Smooth muscle cell (in vitro differentiated cells): ENCODE data around the gene MYH7B. TPM values are rescaled to one million over a fixed set of nuclear protein-coding genes. Genes with fewer than 3 reads are reported as not detected.

ENCODE experiments used
- DNase-seq: peaks from one replicate; lab custom pipeline; 2025; ENCODE audit not compliant: unreplicated experiment; lab: John Stamatoyannopoulos, UW
- H2AFZ ChIP-seq: fragments of 200-600 bp; sonication (generic); 2 replicates; pipeline ENCODE4 v1.6.0; 2016; ENCODE audit warnings: antibody characterized with exemption, low read depth, mild to moderate bottlenecking
- H3F3A ChIP-seq: fragments of 200-600 bp; sonication (generic); 2 replicates; pipeline ENCODE4 v1.6.0; 2017; ENCODE audit warnings: antibody characterized with exemption, low read depth
- H3K27ac ChIP-seq: fragments of 200-600 bp; sonication (generic); 2 replicates; pipeline ENCODE4 v1.5.1; 2016; ENCODE audit warnings: low read depth, mild to moderate bottlenecking
- H3K27me3 ChIP-seq: fragments of 200-600 bp; sonication (generic); 2 replicates; pipeline ENCODE4 v1.6.1; 2016; ENCODE audit warnings: low read depth, mild to moderate bottlenecking
- H3K36me3 ChIP-seq: fragments of 200-600 bp; sonication (generic); 2 replicates; pipeline ENCODE4 v1.5.1; 2016; ENCODE audit warnings: low read depth
- H3K4me1 ChIP-seq: fragments of 200-600 bp; sonication (generic); 2 replicates; pipeline ENCODE4 v1.5.1; 2016; ENCODE audit warnings: low read depth
- H3K4me2 ChIP-seq: fragments of 200-600 bp; sonication (generic); 2 replicates; pipeline ENCODE4 v1.6.0; 2016; ENCODE audit warnings: mild to moderate bottlenecking
- H3K4me3 ChIP-seq: fragments of 200-600 bp; sonication (generic); 2 replicates; pipeline ENCODE4 v1.5.1; 2016; ENCODE audit warnings: mild to moderate bottlenecking
- H3K79me2 ChIP-seq: fragments of 200-600 bp; sonication (generic); 2 replicates; pipeline ENCODE4 v1.6.0; 2016; ENCODE audit warnings: low read depth, mild to moderate bottlenecking
- H3K9ac ChIP-seq: fragments of 200-600 bp; sonication (generic); 2 replicates; pipeline ENCODE4 v1.6.0; 2016; ENCODE audit warnings: low read depth
- H3K9me3 ChIP-seq: fragments of 200-600 bp; sonication (generic); replicated peaks from 2 replicates; pipeline ENCODE4 v1.5.1; 2016; ENCODE audit warnings: low read depth
- H4K20me1 ChIP-seq: fragments of 200-600 bp; sonication (generic); 2 replicates; pipeline ENCODE4 v1.6.0; 2016; ENCODE audit warnings: low read depth
- WGBS: methylation state at CpG from one replicate; pipeline ENCODE4 v1.1.7; 2016; ENCODE audit warnings: low lambda C conversion rate; 5-methylcytosine and 5-hydroxymethylcytosine counted together
- polyA plus RNA-seq: library from polyadenylated mRNA; unstranded; fragments of >200 nt; fragmentation: Nextera tagmentation; extraction: Ambion mirVana; gene quantifications from 2 replicates; pipeline ENCODE4 v1.2.1, GENCODE V29; 2016
- total RNA-seq: library from RNA; depleted of rRNA; stranded (reverse); fragments of >200 nt; gene quantifications from 2 replicates; pipeline ENCODE4 v1.2.3, GENCODE V29; 2014
- TF ChIP-seq, protein P1 (sequence below): fragments of 200-600 bp; sonication (generic); IDR thresholded peaks from 2 replicates; pipeline ENCODE4 v1.5.1; 2017; ENCODE audit warnings: borderline replicate concordance, mild to moderate bottlenecking, antibody characterized with exemption; ENCODE audit not compliant: insufficient read depth, poor library complexity, severe bottlenecking

Gene MYH7B
- total and polyA plus RNA-seq, 2 experiments from 2014 or later, result 0.67 TPM; not detected in 1

DNA sequence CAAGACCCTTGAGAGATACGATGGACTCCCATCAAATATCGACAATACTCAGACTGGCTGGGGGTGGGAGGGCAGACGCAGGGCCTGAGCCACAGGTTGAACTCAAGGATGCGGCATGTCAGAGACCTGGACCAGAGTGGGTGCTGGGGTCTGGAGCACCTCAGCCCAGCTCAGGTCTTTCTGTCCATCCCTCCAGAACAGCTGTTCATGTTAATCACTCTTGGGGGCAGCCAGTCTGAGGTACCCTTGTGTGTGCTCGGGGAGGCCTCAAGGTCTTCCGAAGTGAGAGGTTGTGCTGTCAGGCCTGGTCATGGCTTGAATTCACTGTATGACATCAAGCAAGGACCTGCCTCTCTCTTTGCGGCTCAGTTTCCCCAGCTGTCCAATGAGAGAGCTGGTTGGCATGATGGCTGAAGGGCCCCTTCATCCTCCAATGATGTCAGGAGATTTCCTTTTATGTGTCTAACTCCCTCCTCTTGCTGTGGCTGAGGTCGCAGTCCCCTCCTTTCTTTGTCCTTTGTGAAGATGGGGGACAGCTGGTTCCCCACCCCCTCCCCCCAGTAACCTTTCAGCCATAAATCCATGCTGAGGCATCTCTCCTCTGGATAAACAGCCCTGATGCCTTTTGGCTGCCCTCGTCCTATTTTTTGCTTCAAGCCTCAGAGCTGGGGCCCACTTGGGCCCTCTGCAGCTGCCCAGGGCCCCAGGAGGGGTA is 15.3 kb downstream of the MYH7B start:
- WGBS, result 95% methylated on average over 9 of the region's 9 CpGs

DNA sequence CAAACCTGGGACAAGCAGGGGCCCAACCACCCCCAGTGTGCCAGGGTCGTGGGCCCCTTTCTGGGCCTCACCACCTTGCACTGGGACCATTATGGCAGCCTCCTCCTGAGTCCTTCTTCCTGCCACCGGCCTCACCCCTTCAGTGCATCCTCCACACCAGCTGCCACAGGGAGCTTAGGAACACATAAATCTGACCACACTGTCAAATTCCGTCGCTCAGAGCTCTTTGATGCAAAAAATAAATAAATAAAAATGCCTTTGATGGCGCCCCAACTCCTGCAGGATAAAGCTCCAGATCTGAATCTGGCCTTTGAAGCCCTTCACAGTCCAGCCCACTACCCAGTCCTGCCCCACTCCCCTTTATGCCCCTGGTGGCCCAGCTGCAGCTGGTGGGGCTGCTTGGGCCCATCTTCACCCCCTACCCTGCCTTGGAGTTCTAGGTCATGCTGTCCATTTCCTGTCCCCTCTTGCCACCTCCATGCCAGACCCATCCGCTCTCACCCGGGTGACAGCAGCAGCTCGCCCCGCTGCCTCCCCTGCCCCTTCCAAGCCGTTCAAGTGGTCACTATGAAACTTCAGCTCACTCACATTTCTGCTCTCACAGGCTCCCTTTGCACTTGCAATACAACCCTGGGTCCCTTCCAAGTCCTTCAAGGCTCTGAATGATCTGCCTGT is 16.0 kb downstream of the MYH7B start:
- Histone ChIP-seq H4K20me1 (no peaks in the 10 kb centered on the region), H3K27ac (no peak overlapping the region), H3K79me2 (no peaks in the 10 kb centered on the region), H3K4me3 (no peak overlapping the region), H3F3A (no peaks in the 10 kb centered on the region), H3K4me2 (no peak overlapping the region), H3K4me1 (no peaks in the 10 kb centered on the region), H3K9me3 (no peaks in the 10 kb centered on the region), H3K9ac (no peak overlapping the region), H3K27me3 (peaks cover 3% of the 10 kb centered on the region), H3K36me3 (no peaks in the 10 kb centered on the region), H2AFZ (no peak overlapping the region)
- 75% methylated on average over 6 of the region's 10 CpGs for WGBS
- TF ChIP-seq, protein P1, sequence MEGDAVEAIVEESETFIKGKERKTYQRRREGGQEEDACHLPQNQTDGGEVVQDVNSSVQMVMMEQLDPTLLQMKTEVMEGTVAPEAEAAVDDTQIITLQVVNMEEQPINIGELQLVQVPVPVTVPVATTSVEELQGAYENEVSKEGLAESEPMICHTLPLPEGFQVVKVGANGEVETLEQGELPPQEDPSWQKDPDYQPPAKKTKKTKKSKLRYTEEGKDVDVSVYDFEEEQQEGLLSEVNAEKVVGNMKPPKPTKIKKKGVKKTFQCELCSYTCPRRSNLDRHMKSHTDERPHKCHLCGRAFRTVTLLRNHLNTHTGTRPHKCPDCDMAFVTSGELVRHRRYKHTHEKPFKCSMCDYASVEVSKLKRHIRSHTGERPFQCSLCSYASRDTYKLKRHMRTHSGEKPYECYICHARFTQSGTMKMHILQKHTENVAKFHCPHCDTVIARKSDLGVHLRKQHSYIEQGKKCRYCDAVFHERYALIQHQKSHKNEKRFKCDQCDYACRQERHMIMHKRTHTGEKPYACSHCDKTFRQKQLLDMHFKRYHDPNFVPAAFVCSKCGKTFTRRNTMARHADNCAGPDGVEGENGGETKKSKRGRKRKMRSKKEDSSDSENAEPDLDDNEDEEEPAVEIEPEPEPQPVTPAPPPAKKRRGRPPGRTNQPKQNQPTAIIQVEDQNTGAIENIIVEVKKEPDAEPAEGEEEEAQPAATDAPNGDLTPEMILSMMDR, result no peak
- no peak for DNase-seq

More for the DNA sequence above, 15.3 kb downstream of the MYH7B start:
- Histone ChIP-seq H3K4me3 (no peak overlapping the region), H3K9me3 (no peaks in the 10 kb centered on the region), H3K4me2 (no peak overlapping the region), H2AFZ (no peak overlapping the region), H4K20me1 (no peaks in the 10 kb centered on the region), H3K79me2 (no peaks in the 10 kb centered on the region), H3K27me3 (no peaks in the 10 kb centered on the region), H3K27ac (no peak overlapping the region), H3K4me1 (no peaks in the 10 kb centered on the region), H3K9ac (no peak overlapping the region), H3K36me3 (no peaks in the 10 kb centered on the region), H3F3A (no peaks in the 10 kb centered on the region)
- DNase-seq, result no peak
- TF ChIP-seq, protein P1, result no peak

DNA sequence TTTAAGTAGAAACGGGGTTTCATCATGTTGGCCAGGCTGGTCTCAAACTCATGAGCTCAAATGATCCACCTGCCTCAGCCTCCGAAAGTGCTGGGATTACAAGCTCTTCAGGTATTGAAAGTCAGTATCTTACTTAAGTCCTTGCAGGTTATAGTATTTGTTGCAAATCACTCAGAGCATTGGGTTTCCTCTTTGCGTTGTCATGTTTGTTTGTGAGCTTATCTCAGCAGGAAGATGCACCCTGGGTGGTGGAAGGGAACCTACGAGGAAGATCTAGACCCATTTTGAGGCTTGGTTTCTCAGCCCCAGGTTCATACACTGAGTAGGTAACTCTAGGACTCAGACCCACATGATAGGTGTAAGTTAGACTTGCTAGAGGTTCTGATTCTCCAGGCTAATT is 18.6 kb downstream of the MYH7B start:
- H3K4me2 ChIP-seq, result no peak overlapping the region
- DNase-seq, result no peak
- TF ChIP-seq, protein P1, result no peak
- peaks cover 3% of the 10 kb centered on the region for H3K27me3 ChIP-seq
- H3K36me3 ChIP-seq, result no peaks in the 10 kb centered on the region
- H3K79me2 ChIP-seq, result no peaks in the 10 kb centered on the region
- H3K27ac ChIP-seq, result no peak overlapping the region
- H4K20me1 ChIP-seq, result no peaks in the 10 kb centered on the region
- H3K9me3 ChIP-seq, result no peaks in the 10 kb centered on the region
- H3K4me1 ChIP-seq, result no peaks in the 10 kb centered on the region
- H2AFZ ChIP-seq, result no peak overlapping the region
- no peaks in the 10 kb centered on the region for H3F3A ChIP-seq
- H3K4me3 ChIP-seq, result no peak overlapping the region
- WGBS, result 81% methylated on average over 4 of the region's 4 CpGs
- H3K9ac ChIP-seq, result no peak overlapping the region
